GM12878 (cell line): ENCODE results near the gene ARL16. TPM values are rescaled to one million over a fixed set of nuclear protein-coding genes. Genes with fewer than 3 reads are reported as not detected.

Experiments used
- ATAC-seq: fragments of 200-7000 bp; cut with Tn5 transposase; 3 replicates; pipeline ENCODE4 v1.9.1; 2020; ENCODE audit warnings: mild to moderate bottlenecking, moderate library complexity
- BruUV-seq: library from RNA; stranded (reverse); fragments of 400-500 nt; replicated peaks from 2 replicates; lab custom pipeline; 2021; lab: Mats Ljungman, UMichigan
- CTCF ChIA-PET: fragments of 300-600 bp; sonication (Branson Sonifier 250); formaldehyde crosslinking; extraction: SDS; loops from one replicate; lab custom pipeline; 2021; ENCODE audit warnings: inconsistent platforms; lab: Yijun Ruan, JAX
- POLR2A ChIA-PET: fragments of 350-600 bp; formaldehyde crosslinking; extraction: SDS; loops from one replicate; lab custom pipeline; 2021; ENCODE audit warnings: inconsistent platforms; lab: Charles Lee
- RAD21 ChIA-PET: fragments of 300-600 bp; sonication (Branson Sonifier 250); formaldehyde crosslinking; loops from one replicate; lab custom pipeline; 2023; ENCODE audit warnings: antibody characterized with exemption; ENCODE audit not compliant: unreplicated experiment; lab: Charles Lee
- SMC1A ChIA-PET: fragments of 300-600 bp; sonication (Branson Sonifier 250); formaldehyde crosslinking; loops from one replicate; lab custom pipeline; 2023; ENCODE audit not compliant: unreplicated experiment, uncharacterized antibody; lab: Charles Lee
- DNase-seq: peaks from one replicate; pipeline ENCODE4 v3.0.0-alpha.2; 2011; ENCODE audit warnings: low read depth, low spot score
- FAIRE-seq: peaks from 3 replicates; lab custom pipeline; 2011; peaks lifted over from hg19 to GRCh38; lab: Jason Lieb, UNC
- H2AFZ ChIP-seq: 2 replicates; pipeline ENCODE4 v1.6.0; 2011; ENCODE audit warnings: low read depth, low read length, control low read depth; ENCODE audit not compliant: control insufficient read depth
- H3K27ac ChIP-seq: 2 replicates; pipeline ENCODE4 v1.5.1; 2011; ENCODE audit warnings: control low read depth; ENCODE audit not compliant: control insufficient read depth, insufficient read depth
- H3K27me3 ChIP-seq, 2 experiments: replicated peaks in 1 of 2; 2 replicates each; pipeline versions ENCODE4 v1.6.0 to v1.6.1; 2011; ENCODE audit warnings: low read length in 1 of 2; ENCODE audit not compliant: control insufficient read depth in 2 of 2, insufficient read depth in 2 of 2
- H3K36me3 ChIP-seq, 2 experiments: 2 replicates each; pipeline ENCODE4 v1.5.1; 2011; ENCODE audit warnings: low read length in 1 of 2; ENCODE audit not compliant: control insufficient read depth in 2 of 2, insufficient read depth in 2 of 2
- H3K4me1 ChIP-seq: 2 replicates; pipeline ENCODE4 v1.6.1; 2011; ENCODE audit warnings: mild to moderate bottlenecking, low read length, moderate library complexity, mixed read lengths; ENCODE audit not compliant: control insufficient read depth, insufficient read depth
- H3K4me2 ChIP-seq: 2 replicates; pipeline ENCODE4 v1.6.0; 2011; ENCODE audit warnings: control low read depth; ENCODE audit not compliant: control insufficient read depth, insufficient read depth
- H3K4me3 ChIP-seq: fragments of 200-600 bp; sonication (generic); 2 replicates; pipeline ENCODE4 v1.5.1; 2016
- H3K79me2 ChIP-seq: 2 replicates; pipeline ENCODE4 v1.6.0; 2011; ENCODE audit warnings: low read length; ENCODE audit not compliant: control insufficient read depth, insufficient read depth
- H3K9ac ChIP-seq: 2 replicates; pipeline ENCODE4 v1.8.0; 2011; ENCODE audit warnings: low read length, control low read depth, mixed read lengths; ENCODE audit not compliant: control insufficient read depth, insufficient read depth
- H3K9me3 ChIP-seq: replicated peaks from 3 replicates; pipeline ENCODE4 v1.5.1; 2011; ENCODE audit warnings: mild to moderate bottlenecking, low read length; ENCODE audit not compliant: control insufficient read depth, insufficient read depth
- H4K20me1 ChIP-seq: 2 replicates; pipeline ENCODE4 v1.6.0; 2011; ENCODE audit not compliant: control insufficient read depth, insufficient read depth
- BCL11A ChIP-seq: IDR thresholded peaks from 2 replicates; pipeline ENCODE4 v1.6.1; 2011; ENCODE audit warnings: low read depth, low read length
- DPF2 ChIP-seq: fragments of 450-650 bp; IDR thresholded peaks from 2 replicates; pipeline ENCODE4 v1.6.1; 2017; ENCODE audit warnings: mild to moderate bottlenecking
- EGR1 ChIP-seq, 2 experiments: IDR thresholded peaks; 1 replicate in 1 of 2; 2 replicates in 1 of 2; pipeline ENCODE4 v1.6.1; 2011 to 2012; ENCODE audit warnings: low read depth in 2 of 2, low read length in 2 of 2, borderline replicate concordance in 1 of 2, mild to moderate bottlenecking in 1 of 2, moderate library complexity in 1 of 2
- ETV6 ChIP-seq, 2 experiments: fragments of 450-650 bp in 1 of 2; IDR thresholded peaks in 1 of 2; conservative IDR thresholded peaks in 1 of 2; 2 replicates each; pipeline ENCODE4 v1.6.1; 2014; ENCODE audit warnings: antibody characterized with exemption in 1 of 2, borderline replicate concordance in 1 of 2, low read depth in 1 of 2, mild to moderate bottlenecking in 1 of 2, moderate library complexity in 1 of 2
- FOXK2 ChIP-seq: fragments of 450-650 bp; IDR thresholded peaks from 2 replicates; pipeline ENCODE4 v1.6.1; 2017; ENCODE audit warnings: mild to moderate bottlenecking, moderate library complexity
- HCFC1 ChIP-seq: fragments of 150-350 bp; IDR thresholded peaks from 2 replicates; pipeline ENCODE4 v1.6.1; 2014; ENCODE audit warnings: low read length
- PML ChIP-seq: IDR thresholded peaks from 2 replicates; pipeline ENCODE4 v1.6.1; 2012; ENCODE audit warnings: low read length, inconsistent platforms
- RELA ChIP-seq: fragments of 450-650 bp; IDR thresholded peaks from 2 replicates; pipeline ENCODE4 v1.8.0; 2014; ENCODE audit warnings: borderline replicate concordance; ENCODE audit not compliant: partially characterized antibody
- SIX5 ChIP-seq: IDR thresholded peaks from 2 replicates; pipeline ENCODE4 v1.6.1; 2011; ENCODE audit warnings: mild to moderate bottlenecking, low read depth, low read length, moderate library complexity; ENCODE audit not compliant: severe bottlenecking
- SMARCA5 ChIP-seq: fragments of 450-650 bp; IDR thresholded peaks from 2 replicates; pipeline ENCODE4 v1.6.1; 2017; ENCODE audit warnings: mild to moderate bottlenecking
- SREBF2 ChIP-seq: IDR thresholded peaks from 2 replicates; pipeline ENCODE4 v1.6.1; 2012; ENCODE audit warnings: mild to moderate bottlenecking, low read length
- YY1 ChIP-seq: IDR thresholded peaks from 2 replicates; pipeline ENCODE4 v1.6.1; 2011; ENCODE audit warnings: low read depth, mild to moderate bottlenecking, low read length
- ZBTB40 ChIP-seq: fragments of 450-650 bp; IDR thresholded peaks from 2 replicates; pipeline ENCODE4 v1.6.1; 2016; ENCODE audit warnings: mild to moderate bottlenecking, moderate library complexity, borderline replicate concordance
- ZNF384 ChIP-seq: IDR thresholded peaks from 2 replicates; pipeline ENCODE4 v1.6.1; 2012; ENCODE audit warnings: low read depth, mild to moderate bottlenecking, low read length, improper control_type of control experiment, borderline replicate concordance
- ZNF687 ChIP-seq: fragments of 450-650 bp; IDR thresholded peaks from 2 replicates; pipeline ENCODE4 v1.6.1; 2017; ENCODE audit warnings: mild to moderate bottlenecking, moderate library complexity
- whole genome bisulfite sequencing: methylation state at CpG from one replicate; pipeline ENCODE4 v1.1.6; 2016; ENCODE audit warnings: low lambda C conversion rate; ENCODE audit not compliant: insufficient replicate concordance, insufficient coverage; ENCODE audit errors: missing lambda C conversion rate; 5-methylcytosine and 5-hydroxymethylcytosine counted together
- in situ Hi-C: fragments of 300-500 bp; cut with MboI; formaldehyde crosslinking; loops from 9 replicates; pipeline ENCODE4 v1.14.3; 2018; ENCODE audit warnings: mixed read lengths
- intact Hi-C: fragments of 100-400 bp; cut with micrococcal nuclease; formaldehyde crosslinking; loops from one replicate; pipeline ENCODE4 v1.14.2; 2022; ENCODE audit not compliant: unreplicated experiment
- polyA plus RNA-seq, 11 experiments: library from polyadenylated mRNA; depleted of rRNA in 4 of 11; unstranded in 6 of 11; stranded (reverse) in 5 of 11; fragments of >200 nt; fragmentation: Nextera tagmentation in 4 of 11; fragmentation: Illumina TruSeq in 1 of 11; extraction: Ambion mirVana in 4 of 11; extraction: Trizol in 1 of 11; gene quantifications; 1 replicate in 1 of 11; 2 replicates in 10 of 11; pipeline versions ENCODE4 v1.2.1 to v1.2.3, GENCODE V29; 2011 to 2016; ENCODE audit warnings: inconsistent platforms in 2 of 11, missing spikeins in 2 of 11, low read depth in 1 of 11
- total RNA-seq, 4 experiments: library from RNA; depleted of rRNA in 3 of 4; stranded (reverse); fragments of >200 nt in 3 of 4; fragmentation: Illumina TruSeq in 1 of 4; extraction: Trizol in 1 of 4; gene quantifications; 2 replicates each; pipeline versions ENCODE4 v1.2.1 to v1.2.3, GENCODE V29; 2013 to 2021

Gene ARL16
- total and polyA plus RNA-seq, 10 of the 15 experiments (the other 5 are each of a cell fraction or from before 2014, with no cell fraction given): 4.7 to 47.6 (median 30.9) TPM

GRCh38 chr17:81715107-81715871 is 31.7 kb upstream of the ARL16 start:
- ATAC-seq: no peak
- no TSS peak for BruUV-seq
- no peak for DNase-seq
- Histone ChIP-seq H2AFZ (no peak overlapping the region), H3K4me3 (no peak overlapping the region), H3K36me3 (peaks cover 0 to 3% of the 10 kb centered on the region in 2 experiments; a peak in 2 of 4 replicates), H3K9me3 (no peaks in the 10 kb centered on the region), H3K9ac (no peak overlapping the region), H3K4me2 (0 out of 2 replicates have a peak overlapping the region, but pooled peaks have one; percentile 25), H4K20me1 (no peaks in the 10 kb centered on the region), H3K27ac (no peak overlapping the region), H3K79me2 (peaks cover 20% of the 10 kb centered on the region), H3K27me3 (no peaks in the 10 kb centered on the region), H3K4me1 (peaks cover 16% of the 10 kb centered on the region)
- ChIA-PET RAD21 (no interaction called here), POLR2A (interaction anchor here (0.6 kb wide), 1 partner anchor 306 kb away, joined by 3 read pairs; no protein-coding TSS in a partner anchor), SMC1A (no interaction called here), CTCF (no interaction called here)
- in situ Hi-C loops: loop anchor here (5.0 kb wide), 1 partner anchor 107 kb away; no protein-coding TSS in a partner anchor
- FAIRE-seq: no peak
- intact Hi-C loops: no loop called here
- WGBS: 90% methylated on average over 25 of the region's 32 CpGs
- TF ChIP-seq SMARCA5 (no peak), PML (no peak), RELA (no peak), ZNF687 (no peak), ZBTB40 (no peak), DPF2 (no peak), ETV6 (conservative IDR thresholded peaks at IDR 0.05 in 1 of 2, IDR thresholded peaks at IDR 0.05 in 1 of 2; ENCODE audit: borderline replicate concordance in 1 of 2, low read depth in 1 of 2) (no peak), FOXK2 (no peak), EGR1 (IDR thresholded peaks at IDR 0.05; ENCODE audit: borderline replicate concordance in 1 of 2, low read depth in 2 of 2, low read length in 2 of 2) (no peak), BCL11A (no peak), ZNF384 (no peak), HCFC1 (no peak), SREBF2 (no peak), SIX5 (no peak), YY1 (no peak)
